Liver (tissue), 9 donors: ENCODE data around the gene SUPT6H. TPM values are rescaled to one million over a fixed set of nuclear protein-coding genes. Genes with fewer than 3 reads are reported as not detected.

Experiments
- DNase-seq: peaks from one replicate; pipeline ENCODE4 v3.0.0-alpha.2; 2017; ENCODE audit warnings: low spot score
- H3K27ac ChIP-seq, 2 donors: one replicate each; pipeline ENCODE4 v1.7.0; 2013; ENCODE audit warnings: inconsistent platforms in 2 of 2, low read length in 2 of 2, control low read depth in 1 of 2, low read depth in 1 of 2, mild to moderate bottlenecking in 1 of 2
- H3K27me3 ChIP-seq, 4 donors: one replicate each; pipeline versions ENCODE4 v1.6.1 to v1.7.0; 2013; ENCODE audit warnings: low read length in 3 of 4, inconsistent platforms in 1 of 4, mild to moderate bottlenecking in 1 of 4, moderate library complexity in 1 of 4; ENCODE audit not compliant: control insufficient read depth in 4 of 4, insufficient read depth in 4 of 4
- H3K36me3 ChIP-seq, 4 donors: one replicate each; pipeline versions ENCODE4 v1.6.1 to v1.7.0; 2013; ENCODE audit warnings: low read length in 3 of 4, mild to moderate bottlenecking in 3 of 4, low read depth in 1 of 4, moderate library complexity in 1 of 4; ENCODE audit not compliant: control insufficient read depth in 4 of 4, insufficient read depth in 3 of 4
- H3K4me1 ChIP-seq, 4 donors: one replicate each; pipeline versions ENCODE4 v1.6.1 to v1.7.0; 2013; ENCODE audit warnings: low read length in 3 of 4, mild to moderate bottlenecking in 3 of 4, moderate library complexity in 1 of 4; ENCODE audit not compliant: control insufficient read depth in 4 of 4, insufficient read depth in 4 of 4
- H3K4me3 ChIP-seq, 3 donors: one replicate each; pipeline versions ENCODE4 v1.6.1 to v1.7.0; 2013; ENCODE audit warnings: low read length in 3 of 3, control low read depth in 1 of 3, low read depth in 1 of 3, mild to moderate bottlenecking in 1 of 3
- H3K9ac ChIP-seq, 2 donors: one replicate each; pipeline ENCODE4 v1.7.0; 2013; ENCODE audit warnings: low read length in 2 of 2, mild to moderate bottlenecking in 2 of 2, moderate library complexity in 2 of 2, control low read depth in 1 of 2, low read depth in 1 of 2
- H3K9me3 ChIP-seq, 4 donors: one replicate each; pipeline versions ENCODE4 v1.6.1 to v1.7.0; 2013; ENCODE audit warnings: low read length in 3 of 4; ENCODE audit not compliant: control insufficient read depth in 4 of 4
- EGR1 ChIP-seq, 2 donors: IDR thresholded peaks; 2 replicates each; pipeline ENCODE4 v1.6.1; 2016 to 2018; ENCODE audit warnings: antibody characterized with exemption in 2 of 2, low read depth in 2 of 2
- FOXA1 ChIP-seq: IDR thresholded peaks from 2 replicates; pipeline ENCODE4 v1.6.1; 2016; ENCODE audit warnings: antibody characterized with exemption
- FOXA2 ChIP-seq: IDR thresholded peaks from 2 replicates; pipeline ENCODE4 v1.6.1; 2016; ENCODE audit warnings: antibody characterized with exemption
- GABPA ChIP-seq, 2 donors: IDR thresholded peaks in 1 of 2; conservative IDR thresholded peaks in 1 of 2; 2 replicates each; pipeline ENCODE4 v1.6.1; 2016; ENCODE audit warnings: antibody characterized with exemption in 2 of 2, mild to moderate bottlenecking in 1 of 2, moderate library complexity in 1 of 2
- HNF4A ChIP-seq, 2 donors: conservative IDR thresholded peaks; 2 replicates each; pipeline ENCODE4 v1.6.1; 2016; ENCODE audit warnings: antibody characterized with exemption in 2 of 2, mild to moderate bottlenecking in 2 of 2
- HNF4G ChIP-seq: IDR thresholded peaks from 2 replicates; pipeline ENCODE4 v1.6.1; 2016; ENCODE audit warnings: antibody characterized with exemption
- JUND ChIP-seq, 2 donors: IDR thresholded peaks; 2 replicates each; pipeline ENCODE4 v1.6.1; 2016; ENCODE audit warnings: antibody characterized with exemption in 2 of 2
- NR2F2 ChIP-seq: IDR thresholded peaks from 2 replicates; pipeline ENCODE4 v1.6.1; 2016; ENCODE audit warnings: antibody characterized with exemption
- RAD21 ChIP-seq, 2 donors: IDR thresholded peaks; 2 replicates each; pipeline ENCODE4 v1.6.1; 2016; ENCODE audit warnings: antibody characterized with exemption in 2 of 2, mild to moderate bottlenecking in 2 of 2
- RXRA ChIP-seq, 2 donors: IDR thresholded peaks; 2 replicates each; pipeline ENCODE4 v1.6.1; 2017 to 2018; ENCODE audit warnings: antibody characterized with exemption in 2 of 2, mild to moderate bottlenecking in 1 of 2
- SP1 ChIP-seq: IDR thresholded peaks from 2 replicates; pipeline ENCODE4 v1.6.1; 2018; ENCODE audit warnings: antibody characterized with exemption, mild to moderate bottlenecking
- TAF1 ChIP-seq: conservative IDR thresholded peaks from 2 replicates; pipeline ENCODE4 v1.6.1; 2016; ENCODE audit warnings: antibody characterized with exemption, mild to moderate bottlenecking
- YY1 ChIP-seq: IDR thresholded peaks from 2 replicates; pipeline ENCODE4 v1.6.1; 2016; ENCODE audit warnings: antibody characterized with exemption, mild to moderate bottlenecking
- WGBS: extraction: QIAGEN DNeasy Blood & Tissue Kit; methylation state at CpG from one replicate; pipeline ENCODE4 v1.1.7; 2013; 5-methylcytosine and 5-hydroxymethylcytosine counted together
- polyA plus RNA-seq, 2 donors: library from polyadenylated mRNA; stranded (reverse) in 1 of 2; unstranded in 1 of 2; fragments of 200-250 nt in 1 of 2; fragments of >200 nt in 1 of 2; fragmentation: Nextera tagmentation in 1 of 2; extraction: Ambion mirVana in 1 of 2; gene quantifications; one replicate each; pipeline versions ENCODE4 v1.2.1 to v1.2.3, GENCODE V29; 2013 to 2015
- total RNA-seq, 2 donors: library from RNA; depleted of rRNA; stranded (reverse); fragments of >200 nt; gene quantifications; one replicate each; pipeline ENCODE4 v1.2.3, GENCODE V29; 2014
- TF ChIP-seq, protein P1 (sequence below): IDR thresholded peaks from 2 replicates; pipeline ENCODE4 v1.6.1; 2016; ENCODE audit warnings: antibody characterized with exemption
- TF ChIP-seq, protein P2 (sequence below): IDR thresholded peaks from 2 replicates; pipeline ENCODE4 v1.6.1; 2016; ENCODE audit warnings: antibody characterized with exemption, mild to moderate bottlenecking
- TF ChIP-seq, protein P3 (sequence below): IDR thresholded peaks from 2 replicates; pipeline ENCODE4 v1.6.1; 2016; ENCODE audit warnings: antibody characterized with exemption
- TF ChIP-seq, protein P4 (sequence below): fragments of 150-350 bp; IDR thresholded peaks from 2 replicates; pipeline ENCODE4 v1.5.1; 2017; ENCODE audit warnings: improper control_type of control experiment, low read depth, low read length; ENCODE audit not compliant: missing input control
- donor health status: healthy.
- donor health status: healthy.
- donor health status: healthy.
- donor health status: healthy.
- donor health status: healthy.

The SUPT6H gene
- total and polyA plus RNA-seq, 4 donors = 10.6 to 59.1 (median 30.3) TPM

DNA sequence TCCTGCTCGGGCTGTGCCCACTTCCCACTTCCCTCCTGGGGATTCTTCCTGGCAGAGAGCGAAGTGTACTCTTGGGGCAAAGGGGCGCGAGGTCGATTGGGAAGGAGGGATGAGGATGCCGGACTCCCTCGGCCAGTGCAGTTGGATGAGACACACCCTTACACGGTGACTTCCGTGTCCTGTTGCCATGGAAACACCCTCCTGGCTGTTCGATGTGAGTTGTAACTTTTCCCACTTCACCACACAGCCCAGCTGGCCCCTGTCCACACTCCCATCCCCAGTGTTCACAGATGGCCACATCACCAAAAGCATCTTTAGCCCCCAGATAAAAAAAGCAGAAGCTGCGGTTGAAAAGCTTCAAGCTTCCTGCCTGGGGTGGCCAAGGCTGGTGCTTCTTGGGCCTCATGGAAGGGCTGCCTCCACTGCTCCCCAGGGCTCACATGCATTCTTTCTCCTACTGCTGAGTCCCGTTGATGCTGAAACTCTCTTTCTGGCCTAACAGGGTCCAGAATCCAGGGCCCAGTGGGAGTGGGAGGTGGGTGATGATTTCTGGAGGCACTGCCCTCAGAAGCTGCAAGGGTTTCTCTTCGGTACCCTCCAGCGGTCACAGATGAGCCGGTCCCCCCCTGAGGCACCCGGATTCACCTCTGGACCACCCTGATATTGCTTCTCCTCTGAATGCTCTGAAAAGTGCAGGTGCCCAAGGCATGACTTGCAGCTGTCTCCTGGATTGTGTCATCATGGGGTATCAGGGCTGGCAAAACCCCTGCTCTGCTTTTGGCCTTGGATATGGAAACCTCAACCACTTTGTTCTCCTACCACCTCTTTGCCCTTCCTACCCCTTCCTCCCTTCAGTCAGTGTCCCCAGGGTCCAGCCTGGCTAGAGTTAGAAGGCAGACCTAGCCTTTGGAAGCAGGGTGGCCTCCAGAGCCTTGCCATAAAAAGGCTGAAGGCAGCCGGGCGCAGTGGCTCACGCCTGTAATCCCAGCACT is 79.6 kb downstream of the SUPT6H start:
- TF ChIP-seq, protein P1, sequence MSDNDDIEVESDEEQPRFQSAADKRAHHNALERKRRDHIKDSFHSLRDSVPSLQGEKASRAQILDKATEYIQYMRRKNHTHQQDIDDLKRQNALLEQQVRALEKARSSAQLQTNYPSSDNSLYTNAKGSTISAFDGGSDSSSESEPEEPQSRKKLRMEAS = no peak
- TF ChIP-seq, protein P2, sequence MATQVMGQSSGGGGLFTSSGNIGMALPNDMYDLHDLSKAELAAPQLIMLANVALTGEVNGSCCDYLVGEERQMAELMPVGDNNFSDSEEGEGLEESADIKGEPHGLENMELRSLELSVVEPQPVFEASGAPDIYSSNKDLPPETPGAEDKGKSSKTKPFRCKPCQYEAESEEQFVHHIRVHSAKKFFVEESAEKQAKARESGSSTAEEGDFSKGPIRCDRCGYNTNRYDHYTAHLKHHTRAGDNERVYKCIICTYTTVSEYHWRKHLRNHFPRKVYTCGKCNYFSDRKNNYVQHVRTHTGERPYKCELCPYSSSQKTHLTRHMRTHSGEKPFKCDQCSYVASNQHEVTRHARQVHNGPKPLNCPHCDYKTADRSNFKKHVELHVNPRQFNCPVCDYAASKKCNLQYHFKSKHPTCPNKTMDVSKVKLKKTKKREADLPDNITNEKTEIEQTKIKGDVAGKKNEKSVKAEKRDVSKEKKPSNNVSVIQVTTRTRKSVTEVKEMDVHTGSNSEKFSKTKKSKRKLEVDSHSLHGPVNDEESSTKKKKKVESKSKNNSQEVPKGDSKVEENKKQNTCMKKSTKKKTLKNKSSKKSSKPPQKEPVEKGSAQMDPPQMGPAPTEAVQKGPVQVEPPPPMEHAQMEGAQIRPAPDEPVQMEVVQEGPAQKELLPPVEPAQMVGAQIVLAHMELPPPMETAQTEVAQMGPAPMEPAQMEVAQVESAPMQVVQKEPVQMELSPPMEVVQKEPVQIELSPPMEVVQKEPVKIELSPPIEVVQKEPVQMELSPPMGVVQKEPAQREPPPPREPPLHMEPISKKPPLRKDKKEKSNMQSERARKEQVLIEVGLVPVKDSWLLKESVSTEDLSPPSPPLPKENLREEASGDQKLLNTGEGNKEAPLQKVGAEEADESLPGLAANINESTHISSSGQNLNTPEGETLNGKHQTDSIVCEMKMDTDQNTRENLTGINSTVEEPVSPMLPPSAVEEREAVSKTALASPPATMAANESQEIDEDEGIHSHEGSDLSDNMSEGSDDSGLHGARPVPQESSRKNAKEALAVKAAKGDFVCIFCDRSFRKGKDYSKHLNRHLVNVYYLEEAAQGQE = no peak
- TF ChIP-seq EGR1 (IDR thresholded peaks at IDR 0.05; ENCODE audit: low read depth in 2 of 2) = no peak
- TF ChIP-seq FOXA2 = no peak
- TF ChIP-seq HNF4A (conservative IDR thresholded peaks at IDR 0.05) = no peak
- TF ChIP-seq SP1 = no peak
- TF ChIP-seq RAD21 (IDR thresholded peaks at IDR 0.05) = no peak
- no peak for TF ChIP-seq NR2F2
- no peak for TF ChIP-seq GABPA (IDR thresholded peaks at IDR 0.05 in 1 of 2, conservative IDR thresholded peaks at IDR 0.05 in 1 of 2)
- no peak for TF ChIP-seq HNF4G
- TF ChIP-seq YY1 = no peak
- TF ChIP-seq TAF1 = no peak
- TF ChIP-seq FOXA1 = no peak
- TF ChIP-seq RXRA (IDR thresholded peaks at IDR 0.05) = no peak
- TF ChIP-seq JUND (IDR thresholded peaks at IDR 0.05) = no peak
- no peak for DNase-seq
- Histone ChIP-seq H3K4me1 (peaks cover 11 to 23% (median 19%) of the 10 kb centered on the region in 4 donors), H3K9me3 (no peaks in the 10 kb centered on the region), H3K27ac (no peak overlapping the region), H3K9ac (no peak overlapping the region), H3K4me3 (no peak overlapping the region), H3K36me3 (no peaks in the 10 kb centered on the region), H3K27me3 (no peaks in the 10 kb centered on the region)
- WGBS = 83% methylated on average over 19 of the region's 19 CpGs

DNA sequence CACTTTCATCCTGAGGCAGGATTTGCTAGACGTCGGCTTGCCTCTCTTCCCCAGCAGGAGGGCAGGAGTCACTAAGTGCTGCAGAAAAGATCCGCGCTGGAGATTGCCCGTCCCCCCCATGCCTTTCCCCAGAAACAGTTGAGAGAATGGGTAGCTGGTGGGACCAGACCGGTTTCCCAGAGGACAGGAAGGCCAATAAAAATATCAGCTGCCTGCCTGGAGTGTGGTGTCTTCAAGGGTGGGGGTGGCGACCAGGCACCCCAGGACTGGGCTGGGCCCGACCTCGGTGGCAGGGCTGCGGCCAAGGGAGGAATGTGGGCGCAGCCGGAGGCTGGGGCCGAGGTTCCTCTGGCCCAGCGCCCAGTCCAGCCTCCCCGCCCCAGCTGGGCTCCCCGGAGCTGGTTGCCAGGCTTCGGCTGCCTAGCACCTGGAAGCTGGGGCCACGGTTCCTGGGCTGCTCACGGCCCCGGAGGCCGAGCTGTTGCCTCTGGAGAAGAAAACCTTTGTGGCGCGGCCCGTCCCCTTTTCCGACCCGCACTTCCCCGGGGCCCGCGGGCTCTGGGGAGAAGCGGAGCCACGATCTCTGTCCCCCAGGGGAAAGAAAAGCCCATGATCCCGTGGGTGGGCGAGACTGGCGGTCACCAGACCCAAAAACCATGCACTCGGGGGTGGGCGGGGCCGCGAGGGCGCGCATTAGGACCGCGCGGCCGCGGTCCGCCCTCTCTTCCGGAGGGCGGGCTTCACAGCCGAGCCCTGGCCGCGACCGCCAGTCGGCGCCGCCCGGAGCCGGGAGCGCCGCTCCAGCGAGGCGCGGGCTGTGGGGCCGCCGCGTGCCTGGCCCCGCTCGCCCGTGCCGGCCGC is 81.5 kb downstream of the SUPT6H start, which contains the start of gene TRAF4:
Gene TRAF4, plus strand, starts transcription at position 769 of the 861 bp plus-strand sequence. CDS start 102 bp downstream, outside the sequence.
- H3K4me3 ChIP-seq = peak within 1 kb of the TSS; percentile 72 to 93 (median 92)
- peak within 1 kb of the TSS; percentile 63 to 79 for H3K9ac ChIP-seq
- WGBS = 2% methylated on average over 70 of the region's 70 CpGs
- H3K9me3 ChIP-seq = no peaks in the 10 kb centered on the region
- H3K27ac ChIP-seq = peak within 1 kb of the TSS; percentile 74 to 92
- DNase-seq = peak; percentile 81
- peaks cover 4 to 15% (median 12%) of the 10 kb centered on the region in 4 donors for H3K36me3 ChIP-seq
- no peak for TF ChIP-seq RAD21 (IDR thresholded peaks at IDR 0.05)
- TF ChIP-seq, protein P3, sequence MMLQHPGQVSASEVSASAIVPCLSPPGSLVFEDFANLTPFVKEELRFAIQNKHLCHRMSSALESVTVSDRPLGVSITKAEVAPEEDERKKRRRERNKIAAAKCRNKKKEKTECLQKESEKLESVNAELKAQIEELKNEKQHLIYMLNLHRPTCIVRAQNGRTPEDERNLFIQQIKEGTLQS = no peak
- TF ChIP-seq, protein P4, sequence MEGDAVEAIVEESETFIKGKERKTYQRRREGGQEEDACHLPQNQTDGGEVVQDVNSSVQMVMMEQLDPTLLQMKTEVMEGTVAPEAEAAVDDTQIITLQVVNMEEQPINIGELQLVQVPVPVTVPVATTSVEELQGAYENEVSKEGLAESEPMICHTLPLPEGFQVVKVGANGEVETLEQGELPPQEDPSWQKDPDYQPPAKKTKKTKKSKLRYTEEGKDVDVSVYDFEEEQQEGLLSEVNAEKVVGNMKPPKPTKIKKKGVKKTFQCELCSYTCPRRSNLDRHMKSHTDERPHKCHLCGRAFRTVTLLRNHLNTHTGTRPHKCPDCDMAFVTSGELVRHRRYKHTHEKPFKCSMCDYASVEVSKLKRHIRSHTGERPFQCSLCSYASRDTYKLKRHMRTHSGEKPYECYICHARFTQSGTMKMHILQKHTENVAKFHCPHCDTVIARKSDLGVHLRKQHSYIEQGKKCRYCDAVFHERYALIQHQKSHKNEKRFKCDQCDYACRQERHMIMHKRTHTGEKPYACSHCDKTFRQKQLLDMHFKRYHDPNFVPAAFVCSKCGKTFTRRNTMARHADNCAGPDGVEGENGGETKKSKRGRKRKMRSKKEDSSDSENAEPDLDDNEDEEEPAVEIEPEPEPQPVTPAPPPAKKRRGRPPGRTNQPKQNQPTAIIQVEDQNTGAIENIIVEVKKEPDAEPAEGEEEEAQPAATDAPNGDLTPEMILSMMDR = peak; percentile 20
- no peak for TF ChIP-seq HNF4G
- peaks cover 16 to 41% (median 30%) of the 10 kb centered on the region in 4 donors for H3K4me1 ChIP-seq
- no peaks in the 10 kb centered on the region for H3K27me3 ChIP-seq
